Kidney epithelial cell (primary cell): Measurements from ENCODE around the gene GABRB3. TPM values are rescaled to one million over a fixed set of nuclear protein-coding genes. Genes with fewer than 3 reads are reported as not detected.

Source experiments
- DNase-seq: peaks from one replicate; pipeline ENCODE4 v3.0.0-alpha.2; 2010; ENCODE audit warnings: low read depth
- H3K27me3 ChIP-seq: 2 replicates; pipeline ENCODE4 v1.6.0; 2011; ENCODE audit warnings: low read length; ENCODE audit not compliant: control insufficient read depth, insufficient read depth
- H3K36me3 ChIP-seq: 2 replicates; pipeline ENCODE4 v1.5.1; 2011; ENCODE audit warnings: low read length; ENCODE audit not compliant: control insufficient read depth, insufficient read depth
- H3K4me3 ChIP-seq: 2 replicates; pipeline ENCODE4 v1.5.1; 2011; ENCODE audit warnings: low read depth, mild to moderate bottlenecking, control low read depth, low read length
- CTCF ChIP-seq: IDR thresholded peaks from 2 replicates; pipeline ENCODE4 v1.5.1; 2011; ENCODE audit warnings: mild to moderate bottlenecking, moderate library complexity, low read length, control low read depth, inconsistent platforms; ENCODE audit not compliant: insufficient read depth, poor library complexity, severe bottlenecking
- total RNA-seq: library from RNA; depleted of rRNA; stranded (reverse); fragments of >200 nt; gene quantifications from 2 replicates; pipeline ENCODE4 v1.2.3, GENCODE V29; 2015

The GABRB3 gene
- total RNA-seq, 1 donor from 2014 or later: 0.21 TPM

- peaks cover 7% of the 10 kb centered on the region for H3K27me3 ChIP-seq
- DNase-seq: no peak
- no peak overlapping the region for H3K4me3 ChIP-seq
- no peaks in the 10 kb centered on the region for H3K36me3 ChIP-seq
- TF ChIP-seq CTCF: no peak
These were observed 102.8 kb downstream of the GABRB3 start for GRCh38 chr15:26670116-26670515.

- no peaks in the 10 kb centered on the region for H3K36me3 ChIP-seq
- no peak for TF ChIP-seq CTCF
- H3K4me3 ChIP-seq: no peak overlapping the region
- peaks cover 7% of the 10 kb centered on the region for H3K27me3 ChIP-seq
- DNase-seq: no peak
These were observed 105.5 kb downstream of the GABRB3 start for GRCh38 chr15:26667222-26667988.

- no peak for TF ChIP-seq CTCF
- DNase-seq: no peak
- H3K27me3 ChIP-seq: peaks cover 7% of the 10 kb centered on the region
These were observed 106.7 kb downstream of the GABRB3 start for GRCh38 chr15:26665957-26666791.

GRCh38 chr15:26662283-26662682, 110.6 kb downstream of the GABRB3 start:
- TF ChIP-seq CTCF: no peak
- Histone ChIP-seq H3K36me3 (no peaks in the 10 kb centered on the region), H3K4me3 (no peak overlapping the region), H3K27me3 (no peaks in the 10 kb centered on the region)
- no peak for DNase-seq

More at GRCh38 chr15:26665957-26666791, 106.7 kb downstream of the GABRB3 start:
- Histone ChIP-seq H3K4me3 (no peak overlapping the region), H3K36me3 (no peaks in the 10 kb centered on the region)

- Histone ChIP-seq H3K4me3 (no peak overlapping the region), H3K27me3 (no peaks in the 10 kb centered on the region), H3K36me3 (no peaks in the 10 kb centered on the region)
- DNase-seq: no peak
- TF ChIP-seq CTCF: no peak
These were observed 111.1 kb downstream of the GABRB3 start for GRCh38 chr15:26661748-26662147.
